NCI-H345 treated with DMSO at 0.1 percent for 48 hours (cell line): ENCODE measurements around the gene CENATAC.
A peak's percentile ranks its signal among the peaks of the same experiment; 100 is the strongest.
"Not testable (repeated sequence)": the region's sequence is repeated elsewhere in the genome, so short reads cannot be mapped to it uniquely, and the experiment has no call there.

Experiments used
- DNase-seq: peaks from one replicate; lab custom pipeline; 2025; ENCODE audit not compliant: unreplicated experiment; lab: John Stamatoyannopoulos, UW

Gene CENATAC

DNA sequence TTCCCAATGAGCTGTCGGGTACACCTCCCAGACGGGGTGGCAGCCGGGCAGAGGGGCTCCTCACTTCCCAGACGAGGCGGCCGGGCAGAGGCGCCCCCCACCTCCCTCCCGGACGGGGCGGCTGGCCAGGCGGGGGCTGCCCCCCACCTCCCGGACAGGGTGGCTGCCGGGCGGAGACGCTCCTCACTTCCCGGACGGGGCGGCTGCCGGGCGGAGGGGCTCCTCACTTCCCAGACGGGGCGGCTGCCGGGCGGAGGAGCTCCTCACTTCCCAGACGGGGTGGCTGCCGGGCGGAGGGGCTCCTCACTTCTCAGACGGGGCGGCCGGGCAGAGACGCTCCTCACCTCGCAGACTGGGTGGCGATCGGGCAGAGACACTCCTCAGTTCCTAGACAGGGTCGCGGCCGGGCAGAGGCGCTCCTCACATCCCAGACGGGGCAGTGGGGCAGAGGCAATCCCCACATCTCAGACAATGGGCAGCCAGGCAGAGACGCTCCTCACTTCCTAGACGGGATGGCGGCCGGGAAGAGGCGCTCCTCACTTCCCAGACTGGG lies 6.4 kb upstream of the CENATAC start:
- DNase-seq = not testable (repeated sequence)

DNA sequence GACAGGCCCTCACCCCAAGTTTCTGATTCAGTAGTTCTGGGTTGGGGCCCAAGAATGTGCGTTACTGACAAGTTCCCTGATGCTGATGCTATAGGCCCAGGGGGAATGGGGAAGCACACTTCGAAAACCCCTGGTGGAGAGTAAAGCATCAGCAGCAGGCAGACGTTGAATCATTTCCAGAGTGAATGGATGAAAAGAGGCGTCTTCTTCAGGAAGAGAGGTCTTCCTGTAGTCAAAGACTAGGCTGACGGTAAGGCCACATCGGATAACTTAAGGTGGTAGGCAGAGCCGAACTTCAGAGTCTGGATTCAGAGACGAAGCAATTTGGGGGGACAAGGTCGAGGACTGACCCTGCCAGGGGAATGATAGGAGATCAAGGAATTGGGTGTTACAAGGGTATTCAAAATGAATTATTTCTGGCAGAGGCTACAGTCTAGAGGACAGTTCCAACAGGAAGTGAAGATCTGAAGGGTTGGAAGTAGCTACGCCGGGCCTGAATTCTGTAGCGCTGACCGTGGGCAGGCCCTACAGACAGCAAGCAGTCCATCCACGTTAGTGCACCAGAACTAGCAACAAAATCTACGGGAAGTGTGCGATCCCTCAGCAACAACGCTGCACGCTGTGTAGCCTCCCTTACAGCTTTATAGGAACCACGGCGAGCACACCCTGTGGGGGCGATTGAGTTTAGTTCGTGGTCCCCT lies 862 bp upstream of the CENATAC start:
- no peak for DNase-seq

- DNase-seq = no peak
These were observed 415 bp downstream of the CENATAC start for GRCh38 chr11:118998388-118998717.

DNA sequence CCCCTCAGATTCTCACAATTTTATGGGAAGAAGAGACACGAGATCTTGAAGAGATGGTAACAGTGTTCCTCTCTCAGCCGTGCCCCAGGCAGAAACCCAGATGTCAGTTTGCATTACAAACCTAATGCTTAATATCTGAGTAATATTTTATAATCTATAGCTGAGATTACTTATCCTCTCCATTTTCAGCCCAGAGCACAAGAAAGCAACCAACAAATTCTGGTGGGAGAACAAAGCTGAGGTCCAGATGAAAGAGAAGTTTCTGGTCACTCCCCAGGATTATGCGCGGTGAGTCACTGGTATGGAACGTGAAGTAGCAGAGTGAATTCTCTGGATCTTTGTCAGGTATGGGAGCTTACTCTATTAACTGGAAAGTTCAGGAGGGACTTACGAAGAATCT lies 884 bp downstream of the CENATAC start:
- no peak for DNase-seq

GRCh38 chr11:119000906-119001305 lies 3.0 kb downstream of the CENATAC start:
- DNase-seq = no peak

GRCh38 chr11:119006656-119007055 lies 8.7 kb downstream of the CENATAC start:
- DNase-seq = no peak

- DNase-seq = no peak
These were observed 13.6 kb downstream of the CENATAC start for GRCh38 chr11:119011476-119012053.

GRCh38 chr11:119012629-119013170 lies 14.8 kb downstream of the CENATAC start:
- no peak for DNase-seq

GRCh38 chr11:119014209-119014924 lies 16.4 kb downstream of the CENATAC start:
- no peak for DNase-seq

DNA sequence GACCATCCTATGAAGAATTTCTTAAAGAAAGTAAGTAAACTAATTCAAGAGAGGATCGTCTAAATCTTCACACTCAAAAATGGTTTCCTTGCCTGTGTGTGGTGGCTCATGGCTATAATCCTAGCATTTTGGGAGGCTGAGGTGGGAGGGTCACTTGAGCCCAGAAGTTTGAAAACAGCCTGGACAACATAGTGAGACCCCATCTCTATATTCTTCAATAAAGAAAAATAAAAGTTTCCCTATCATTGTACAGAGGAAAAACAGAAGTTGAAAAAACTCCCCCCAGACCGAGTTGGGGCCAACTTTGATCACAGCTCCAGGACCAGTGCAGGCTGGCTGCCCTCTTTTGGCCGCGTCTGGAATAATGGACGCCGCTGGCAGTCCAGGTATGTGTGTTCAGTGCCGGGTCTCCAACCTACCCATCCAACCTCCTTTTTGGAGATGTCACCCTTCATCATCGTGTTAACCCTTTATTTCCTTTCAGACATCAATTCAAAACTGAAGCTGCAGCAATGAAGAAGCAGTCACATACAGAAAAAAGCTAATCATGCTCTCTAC lies 17.2 kb downstream of the CENATAC start:
- DNase-seq = no peak

- DNase-seq = no peak
These were observed 18.5 kb downstream of the CENATAC start for GRCh38 chr11:119016216-119017009.

DNA sequence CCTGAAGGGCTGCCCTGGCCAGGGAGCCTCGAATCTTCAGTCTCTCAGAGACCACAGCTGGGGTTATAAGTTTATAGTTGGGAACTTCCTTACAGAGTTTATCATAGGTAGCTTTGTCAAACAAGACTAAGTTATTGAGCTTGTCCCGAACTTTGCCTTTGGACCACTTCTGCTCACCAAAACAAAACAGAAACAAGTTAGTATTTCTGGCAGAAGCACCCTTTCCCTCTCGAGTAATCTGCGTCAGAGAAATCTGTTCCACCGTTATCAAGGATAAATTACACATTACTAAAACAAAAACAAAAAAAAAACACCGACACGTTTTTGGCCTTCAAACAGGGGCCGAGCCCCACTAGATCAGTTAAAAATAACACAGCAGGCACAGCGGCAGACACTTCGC lies 19.4 kb downstream of the CENATAC start:
- not testable (repeated sequence) for DNase-seq

DNA sequence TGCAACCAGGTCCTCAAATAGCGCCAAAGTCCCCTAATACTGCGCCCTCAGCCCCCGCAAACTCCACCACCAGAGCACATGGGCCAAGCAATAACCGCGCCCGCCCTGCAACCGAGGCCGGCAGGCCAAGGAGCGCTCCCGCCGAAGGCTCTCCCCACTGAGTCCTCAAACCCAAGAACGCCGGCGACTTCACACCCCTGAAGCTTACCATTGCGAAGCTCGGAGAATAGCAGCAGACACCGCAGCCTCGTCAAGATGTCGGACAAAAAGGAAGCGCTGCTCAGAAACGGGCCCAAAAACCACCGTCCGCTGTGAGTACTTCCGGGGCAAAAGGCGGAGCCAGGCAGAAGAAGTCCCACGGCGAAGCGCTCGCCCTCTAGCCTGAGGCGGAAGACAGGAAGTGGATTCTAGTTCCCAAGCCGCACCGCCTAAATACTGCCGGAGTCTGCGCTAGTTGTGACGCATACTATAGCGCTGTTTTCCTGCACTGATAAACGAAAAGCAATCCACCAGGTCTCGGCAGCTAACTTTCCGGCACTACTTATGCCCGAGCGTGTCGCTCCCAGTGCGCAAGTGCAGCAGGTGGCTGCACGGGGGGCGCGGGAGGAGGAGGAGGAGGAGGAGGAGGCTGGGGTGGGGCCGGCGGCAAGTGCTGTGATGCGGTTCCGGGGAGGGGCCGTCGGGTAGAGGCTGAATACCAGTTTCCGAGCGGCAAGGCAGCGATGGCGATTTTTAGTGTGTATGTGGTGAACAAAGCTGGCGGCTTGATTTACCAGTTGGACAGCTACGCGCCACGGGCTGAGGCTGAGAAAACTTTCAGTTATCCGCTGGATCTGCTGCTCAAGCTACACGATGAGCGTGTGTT lies 20.4 kb downstream of the CENATAC start, which contains the start of the genes RPS25 and TRAPPC4:
Gene RPS25, minus strand, starts transcription at position 270 of the 865 bp plus-strand sequence. Its CDS starts 59 bp downstream, at position 211.
Gene TRAPPC4, plus strand, starts transcription at position 693 of the 865 bp plus-strand sequence. Its CDS starts 30 bp downstream, at position 723.
- DNase-seq = peak; percentile 95

GRCh38 chr11:119019996-119020395 lies 22.1 kb downstream of the CENATAC start:
- no peak for DNase-seq

DNA sequence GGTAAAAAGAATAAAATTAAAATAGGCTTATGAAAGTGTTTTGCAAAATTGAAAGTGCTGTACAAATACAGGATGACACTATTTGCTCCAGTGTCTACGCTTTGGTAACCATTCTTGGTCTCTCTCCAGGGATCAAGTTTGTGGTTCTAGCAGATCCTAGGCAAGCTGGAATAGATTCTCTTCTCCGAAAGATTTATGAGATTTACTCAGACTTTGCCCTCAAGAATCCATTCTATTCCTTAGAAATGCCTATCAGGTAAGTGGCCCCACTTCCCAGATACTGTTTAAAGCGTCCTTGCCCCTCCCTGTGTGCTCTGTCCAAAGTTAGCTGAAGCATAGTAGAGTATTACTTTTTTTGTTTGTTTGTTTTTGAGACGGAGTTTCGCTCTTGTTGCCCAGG lies 23.7 kb downstream of the CENATAC start:
- DNase-seq = no peak

GRCh38 chr11:119023741-119024140 lies 25.8 kb downstream of the CENATAC start:
- no peak for DNase-seq

GRCh38 chr11:119024430-119025098 lies 26.6 kb downstream of the CENATAC start:
- DNase-seq = no peak

DNA sequence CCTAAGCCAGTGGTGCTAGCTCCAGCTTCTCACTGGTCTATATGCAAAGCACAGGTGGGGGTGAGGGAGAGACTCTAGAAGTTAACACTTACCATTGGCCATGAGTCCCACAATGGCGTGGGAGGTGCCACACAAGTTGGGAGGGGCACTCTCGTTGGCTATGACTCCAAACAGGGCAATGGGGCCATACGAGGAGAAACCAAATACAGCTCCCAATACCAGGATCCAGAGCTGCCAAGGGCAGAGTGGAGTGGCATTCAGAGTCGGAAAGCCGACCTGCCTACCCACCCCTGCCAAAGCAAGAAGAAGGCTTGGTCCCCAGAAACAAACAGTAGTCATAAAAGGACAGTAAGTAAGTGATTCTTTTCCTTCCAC lies 27.1 kb downstream of the CENATAC start:
- no peak for DNase-seq

DNA sequence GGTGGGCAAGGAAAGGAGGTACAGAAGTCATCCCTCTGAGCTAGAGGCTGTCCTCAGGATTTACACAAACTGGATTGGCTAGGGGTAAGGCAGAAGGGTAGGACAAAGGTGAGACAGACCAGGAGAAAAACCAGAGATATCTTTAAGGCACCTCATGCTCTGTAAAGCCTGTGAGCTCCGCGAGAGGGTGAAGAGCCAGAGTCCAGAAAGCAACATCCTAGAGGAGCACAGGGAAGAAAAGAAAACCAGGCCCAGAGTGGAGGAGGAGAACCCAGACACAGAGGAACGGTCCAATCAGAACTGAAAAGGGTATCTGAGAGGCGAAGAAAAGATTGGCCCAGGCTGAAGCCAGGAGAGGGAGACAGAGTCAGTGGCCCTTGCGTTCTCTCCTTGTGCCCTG lies 27.6 kb downstream of the CENATAC start:
- DNase-seq = no peak
